Left ventricle myocardium inferior (tissue), 1 donor: ENCODE measurements around the gene MYCN. TPM values are rescaled to one million over a fixed set of nuclear protein-coding genes. Genes with fewer than 3 reads are reported as not detected.

Experiments used
- DNase-seq: peaks from one replicate; pipeline ENCODE4 v3.0.0-alpha.2; 2020
- H3K27ac ChIP-seq: fragments of 200-600 bp; replicated peaks from 2 replicates; pipeline ENCODE4 v1.8.0; 2021
- H3K27me3 ChIP-seq: fragments of 200-600 bp; 2 replicates; pipeline ENCODE4 v1.8.0; 2021; ENCODE audit warnings: low read depth
- H3K36me3 ChIP-seq: fragments of 200-600 bp; 2 replicates; pipeline ENCODE4 v1.8.0; 2021
- H3K4me1 ChIP-seq: fragments of 200-600 bp; 2 replicates; pipeline ENCODE4 v1.8.0; 2021
- H3K4me3 ChIP-seq: fragments of 200-600 bp; 2 replicates; pipeline ENCODE4 v1.8.0; 2021; ENCODE audit warnings: mild to moderate bottlenecking, moderate library complexity
- H3K9me3 ChIP-seq: fragments of 200-600 bp; replicated peaks from 2 replicates; pipeline ENCODE4 v1.8.0; 2021
- CTCF ChIP-seq: fragments of 200-600 bp; IDR thresholded peaks from 2 replicates; pipeline ENCODE4 v1.8.0; 2021; ENCODE audit warnings: antibody characterized with exemption, mild to moderate bottlenecking, borderline replicate concordance
- intact Hi-C: fragments of 100-400 bp; cut with micrococcal nuclease; formaldehyde crosslinking; loops from one replicate; pipeline ENCODE4 v1.11.0; 2022
- total RNA-seq: library from RNA; stranded (reverse); fragmentation: NEBNext Ultra II Directional; extraction: Animal tissue kit (Norgen Biotek cat#: 25700); gene quantifications from one replicate; pipeline ENCODE4 v1.2.1, GENCODE V29; 2021
- donor health status: DM: no; HTN: yes; CAD: no; lungs with severe emphysema.

MYCN gene
- total RNA-seq, 1 donor from 2014 or later: 0.38 TPM

- TF ChIP-seq CTCF: no peak
- DNase-seq: no peak
- Histone ChIP-seq H3K27ac (no peak overlapping the region), H3K9me3 (no peaks in the 10 kb centered on the region), H3K4me3 (no peak overlapping the region), H3K27me3 (peaks cover 14% of the 10 kb centered on the region), H3K36me3 (no peaks in the 10 kb centered on the region), H3K4me1 (no peaks in the 10 kb centered on the region)
- intact Hi-C loops: no loop called here
Observed at GRCh38 chr2:15967415-15968279, 27.3 kb downstream of the MYCN start.

- H3K36me3 ChIP-seq: no peaks in the 10 kb centered on the region
- TF ChIP-seq CTCF: no peak
- H3K4me3 ChIP-seq: no peak overlapping the region
- no peak overlapping the region for H3K27ac ChIP-seq
- intact Hi-C loops: no loop called here
- no peak for DNase-seq
- H3K27me3 ChIP-seq: peaks cover 14% of the 10 kb centered on the region
- H3K9me3 ChIP-seq: no peaks in the 10 kb centered on the region
- H3K4me1 ChIP-seq: no peaks in the 10 kb centered on the region
Observed at GRCh38 chr2:15968280-15969178, 28.2 kb downstream of the MYCN start.

- Histone ChIP-seq H3K4me3 (no peak overlapping the region), H3K27me3 (peaks cover 14% of the 10 kb centered on the region), H3K9me3 (no peaks in the 10 kb centered on the region), H3K27ac (no peak overlapping the region), H3K36me3 (no peaks in the 10 kb centered on the region), H3K4me1 (no peaks in the 10 kb centered on the region)
- no peak for TF ChIP-seq CTCF
- DNase-seq: no peak
- intact Hi-C loops: no loop called here
Observed at GRCh38 chr2:15969214-15969613, 28.9 kb downstream of the MYCN start.

- intact Hi-C loops: no loop called here
- DNase-seq: no peak
- H3K4me3 ChIP-seq: no peak overlapping the region
- H3K36me3 ChIP-seq: no peaks in the 10 kb centered on the region
- H3K9me3 ChIP-seq: no peaks in the 10 kb centered on the region
- H3K27ac ChIP-seq: no peak overlapping the region
- H3K4me1 ChIP-seq: no peaks in the 10 kb centered on the region
- TF ChIP-seq CTCF: no peak
- H3K27me3 ChIP-seq: peaks cover 14% of the 10 kb centered on the region
Observed at GRCh38 chr2:15970701-15971100, 30.4 kb downstream of the MYCN start.

GRCh38 chr2:15971351-15971750, 31.0 kb downstream of the MYCN start:
- no peak for TF ChIP-seq CTCF
- no peak for DNase-seq

More at GRCh38 chr2:15971351-15971750, 31.0 kb downstream of the MYCN start:
- Histone ChIP-seq H3K27me3 (peaks cover 17% of the 10 kb centered on the region), H3K27ac (no peak overlapping the region), H3K9me3 (no peaks in the 10 kb centered on the region), H3K36me3 (no peaks in the 10 kb centered on the region), H3K4me1 (no peaks in the 10 kb centered on the region), H3K4me3 (no peak overlapping the region)
- intact Hi-C loops: no loop called here
